GM11168 (cell line): ENCODE results near the gene MEGF8.

Source experiments
- in situ Hi-C: fragments of 300-500 bp; cut with MboI; formaldehyde crosslinking; loops from one replicate; pipeline ENCODE4 v1.12.0; 2022; ENCODE audit warnings: low sequenced_read_pairs; ENCODE audit not compliant: unreplicated experiment

The MEGF8 gene

GRCh38 chr19:42374826-42375376 lies 49.5 kb downstream of the MEGF8 start:
- in situ Hi-C loops, result no loop called here

GRCh38 chr19:42375415-42376176 lies 50.2 kb downstream of the MEGF8 start:
- in situ Hi-C loops, result no loop called here

GRCh38 chr19:42376177-42376555 lies 50.7 kb downstream of the MEGF8 start:
- in situ Hi-C loops, result no loop called here

- in situ Hi-C loops, result no loop called here
Measured at GRCh38 chr19:42378225-42379215, 53.1 kb downstream of the MEGF8 start.

- in situ Hi-C loops, result no loop called here
Measured at GRCh38 chr19:42380155-42380554, 54.7 kb downstream of the MEGF8 start.

- in situ Hi-C loops, result no loop called here
Measured at GRCh38 chr19:42386974-42387707, 61.7 kb downstream of the MEGF8 start.

GRCh38 chr19:42388851-42389489 lies 63.5 kb downstream of the MEGF8 start:
- in situ Hi-C loops, result no loop called here

GRCh38 chr19:42389899-42390298 lies 64.5 kb downstream of the MEGF8 start, which contains the start of gene CNFN:
CNFN (minus strand) TSS chr19:42390297; CDS start chr19:42389037, 1,260 bp downstream.
- in situ Hi-C loops, result no loop called here

GRCh38 chr19:42392165-42392564 lies 66.7 kb downstream of the MEGF8 start:
- in situ Hi-C loops, result no loop called here

- in situ Hi-C loops, result no loop called here
Measured at GRCh38 chr19:42394751-42395150, 69.3 kb downstream of the MEGF8 start.

GRCh38 chr19:42396381-42397262 lies 71.2 kb downstream of the MEGF8 start:
- in situ Hi-C loops, result no loop called here

- in situ Hi-C loops, result no loop called here
Measured at GRCh38 chr19:42397263-42398166, 72.1 kb downstream of the MEGF8 start.

GRCh38 chr19:42400404-42400803 lies 75.0 kb downstream of the MEGF8 start:
- in situ Hi-C loops, result no loop called here

GRCh38 chr19:42401365-42402303 lies 76.2 kb downstream of the MEGF8 start:
- in situ Hi-C loops, result no loop called here

GRCh38 chr19:42402376-42403116 lies 77.1 kb downstream of the MEGF8 start:
- in situ Hi-C loops, result no loop called here

- in situ Hi-C loops, result no loop called here
Measured at GRCh38 chr19:42403586-42403985, 78.2 kb downstream of the MEGF8 start.
